LNCaP clone FGC (cell line): ENCODE measurements around the gene MAP3K6.

Experiments used
- DNase-seq: peaks from one replicate; pipeline ENCODE4 v3.0.0-alpha.2; 2011; ENCODE audit warnings: low read depth
- H3K4me3 ChIP-seq: 2 replicates; pipeline ENCODE4 v1.5.1; 2011; ENCODE audit warnings: mild to moderate bottlenecking, low read depth, low read length, control low read depth
- TF ChIP-seq, protein P1 (sequence below): IDR thresholded peaks from 2 replicates; pipeline ENCODE4 v1.5.1; 2012; ENCODE audit warnings: mild to moderate bottlenecking; ENCODE audit not compliant: control insufficient read depth, insufficient read depth; ENCODE audit errors: extremely low read depth

MAP3K6 gene

GRCh38 chr1:27380766-27381733 is 14.3 kb upstream of the MAP3K6 start:
- no peak overlapping the region for H3K4me3 ChIP-seq
- TF ChIP-seq, protein P1, sequence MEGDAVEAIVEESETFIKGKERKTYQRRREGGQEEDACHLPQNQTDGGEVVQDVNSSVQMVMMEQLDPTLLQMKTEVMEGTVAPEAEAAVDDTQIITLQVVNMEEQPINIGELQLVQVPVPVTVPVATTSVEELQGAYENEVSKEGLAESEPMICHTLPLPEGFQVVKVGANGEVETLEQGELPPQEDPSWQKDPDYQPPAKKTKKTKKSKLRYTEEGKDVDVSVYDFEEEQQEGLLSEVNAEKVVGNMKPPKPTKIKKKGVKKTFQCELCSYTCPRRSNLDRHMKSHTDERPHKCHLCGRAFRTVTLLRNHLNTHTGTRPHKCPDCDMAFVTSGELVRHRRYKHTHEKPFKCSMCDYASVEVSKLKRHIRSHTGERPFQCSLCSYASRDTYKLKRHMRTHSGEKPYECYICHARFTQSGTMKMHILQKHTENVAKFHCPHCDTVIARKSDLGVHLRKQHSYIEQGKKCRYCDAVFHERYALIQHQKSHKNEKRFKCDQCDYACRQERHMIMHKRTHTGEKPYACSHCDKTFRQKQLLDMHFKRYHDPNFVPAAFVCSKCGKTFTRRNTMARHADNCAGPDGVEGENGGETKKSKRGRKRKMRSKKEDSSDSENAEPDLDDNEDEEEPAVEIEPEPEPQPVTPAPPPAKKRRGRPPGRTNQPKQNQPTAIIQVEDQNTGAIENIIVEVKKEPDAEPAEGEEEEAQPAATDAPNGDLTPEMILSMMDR: no peak
- DNase-seq: no peak

GRCh38 chr1:27380224-27380623 is 13.5 kb upstream of the MAP3K6 start:
- no peak overlapping the region for H3K4me3 ChIP-seq
- no peak for DNase-seq
- TF ChIP-seq, protein P1: no peak

DNA sequence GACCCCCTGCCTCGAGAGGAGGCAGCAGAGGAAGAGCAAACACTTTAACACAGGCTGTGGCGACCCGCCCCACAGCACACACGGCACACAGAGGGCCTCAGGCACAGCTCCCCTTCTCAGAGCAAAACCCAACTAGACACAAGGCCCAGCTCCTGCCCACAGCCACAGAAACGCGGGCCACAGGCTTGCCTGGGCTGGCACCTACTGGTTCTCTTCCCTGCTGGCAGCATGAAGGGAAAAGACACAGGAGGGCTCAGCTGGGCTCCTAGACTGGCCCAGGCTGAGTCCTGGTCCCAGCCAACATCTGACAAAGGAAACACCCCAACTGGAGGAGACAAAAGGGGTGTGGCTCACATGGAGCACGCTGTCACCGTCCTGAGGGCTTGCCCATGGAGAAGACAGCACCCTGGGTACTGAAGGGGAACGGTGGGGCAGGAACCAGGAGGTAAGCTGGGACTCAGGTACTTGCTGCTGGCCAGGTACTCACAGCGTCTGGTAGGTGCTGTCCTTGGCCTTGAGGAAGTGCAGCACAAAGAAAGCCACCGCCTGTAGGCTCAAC is 12.9 kb upstream of the MAP3K6 start:
- TF ChIP-seq, protein P1: no peak
- DNase-seq: no peak
- no peak overlapping the region for H3K4me3 ChIP-seq

- TF ChIP-seq, protein P1: no peak
- no peak overlapping the region for H3K4me3 ChIP-seq
- no peak for DNase-seq
Observed at GRCh38 chr1:27377760-27378495, 11.2 kb upstream of the MAP3K6 start.

DNA sequence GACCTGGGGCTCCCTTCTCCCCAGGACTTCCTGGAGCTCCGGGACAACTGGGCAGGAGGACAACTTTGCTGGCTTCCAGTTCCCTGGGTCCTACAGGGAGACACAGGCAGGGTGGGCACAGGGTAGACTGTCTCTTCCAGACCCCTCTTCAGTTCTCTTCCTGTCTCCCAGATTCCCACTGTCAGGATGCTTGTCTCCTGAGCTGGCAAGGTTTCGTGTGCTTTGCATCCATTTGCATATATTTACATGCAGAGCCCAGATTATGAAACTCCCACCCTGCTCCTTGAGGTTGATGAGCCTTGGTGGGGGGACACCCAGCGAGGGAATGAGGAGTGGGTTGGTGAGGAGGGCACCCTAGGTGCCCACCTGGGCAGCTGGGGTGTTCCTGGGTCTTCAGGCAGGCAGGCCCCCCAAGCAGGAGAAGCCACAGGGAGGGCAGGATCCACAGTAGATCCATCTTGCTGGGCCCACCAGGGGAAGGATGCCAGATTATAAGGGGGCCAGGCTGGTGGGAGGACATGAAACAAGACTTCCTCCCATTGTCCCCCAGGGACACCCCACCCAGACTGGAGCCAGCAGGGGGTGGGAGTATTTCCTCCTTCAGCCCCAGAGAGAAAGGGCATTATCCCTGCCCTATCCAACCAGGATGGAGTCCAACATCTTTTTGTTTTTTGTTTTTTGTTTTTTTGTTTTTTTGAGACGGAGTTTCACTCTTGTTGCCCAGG is 7.8 kb upstream of the MAP3K6 start, which contains the start of gene FCN3:
FCN3 (minus strand) TSS at position 463 of the 725 bp plus-strand sequence; CDS start at position 457, 6 bp downstream.
- H3K4me3 ChIP-seq: no peak within 1 kb of the TSS
- no peak for DNase-seq
- TF ChIP-seq, protein P1: no peak

DNA sequence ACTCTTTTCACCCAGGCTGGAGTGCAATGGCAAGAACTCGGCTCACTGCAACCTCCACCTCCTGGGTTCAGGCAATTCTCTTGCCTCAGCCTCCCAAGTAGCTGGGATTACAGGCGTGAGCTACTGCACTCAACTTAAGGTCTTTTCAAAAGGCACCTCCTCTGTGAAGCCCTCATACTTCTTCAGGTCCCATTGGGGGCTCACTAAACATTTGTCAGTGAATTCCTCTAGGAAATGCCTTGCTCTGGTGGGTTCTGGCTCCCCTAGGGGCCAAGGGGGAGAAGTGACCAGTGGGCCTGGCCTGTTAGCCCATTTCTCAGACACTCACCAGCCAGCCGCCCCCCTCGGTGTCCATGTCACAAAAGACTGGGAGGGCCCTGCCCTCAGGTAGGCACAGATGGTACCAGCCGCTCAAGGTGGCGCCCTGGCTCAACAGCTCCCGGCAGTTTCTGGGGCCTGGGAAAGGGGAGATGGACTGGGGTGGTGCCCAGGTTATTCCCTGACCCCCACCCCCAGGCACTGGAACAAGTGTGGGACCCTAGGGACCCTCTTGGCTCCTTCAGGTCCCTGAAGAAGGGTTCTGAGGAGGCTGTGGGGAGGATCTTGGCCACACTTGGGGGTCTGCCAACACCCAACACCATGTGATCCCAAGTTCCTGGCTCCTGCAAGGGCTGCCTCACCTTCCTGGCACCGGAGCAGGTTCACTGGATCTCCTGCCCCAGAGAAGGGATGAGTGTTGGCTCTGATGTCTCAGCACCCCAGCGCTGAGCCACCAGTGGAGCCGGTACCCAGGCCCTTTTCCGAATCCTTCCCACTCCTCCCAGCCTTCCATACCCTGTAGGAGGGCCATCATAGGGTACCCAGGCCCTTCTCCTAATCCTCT is 6.3 kb upstream of the MAP3K6 start:
- TF ChIP-seq, protein P1: peak; percentile 7; the same call in 1 of the 2 replicates
- DNase-seq: no peak
- no peak overlapping the region for H3K4me3 ChIP-seq
